IgD-negative memory B cell (primary cell): ENCODE measurements around the gene ZNF598. TPM values are rescaled to one million over a fixed set of nuclear protein-coding genes. Genes with fewer than 3 reads are reported as not detected.

Experiments
- H3K27ac Mint-ChIP-seq, 3 donors: one replicate each; pipeline ENCODE4 v1.8.0; 2020 to 2022; ENCODE audit warnings: mild to moderate bottlenecking in 3 of 3, mixed read lengths in 3 of 3, moderate library complexity in 1 of 3
- H3K27me3 Mint-ChIP-seq: one replicate; pipeline ENCODE4 v1.8.0; 2021; ENCODE audit warnings: mixed read lengths
- H3K36me3 Mint-ChIP-seq: one replicate; pipeline ENCODE4 v1.8.0; 2020; ENCODE audit warnings: mild to moderate bottlenecking, mixed read lengths
- H3K4me1 Mint-ChIP-seq, 3 donors: one replicate each; pipeline ENCODE4 v1.8.0; 2020 to 2022; ENCODE audit warnings: mixed read lengths in 3 of 3, mild to moderate bottlenecking in 1 of 3
- H3K4me3 Mint-ChIP-seq, 4 donors: one replicate each; pipeline ENCODE4 v1.8.0; 2020 to 2022; ENCODE audit warnings: mild to moderate bottlenecking in 4 of 4, mixed read lengths in 4 of 4, moderate library complexity in 3 of 4
- H3K9me3 Mint-ChIP-seq, 3 donors: one replicate each; pipeline ENCODE4 v1.8.0; 2020 to 2021; ENCODE audit warnings: mixed read lengths in 3 of 3, mild to moderate bottlenecking in 1 of 3
- polyA plus RNA-seq: library from polyadenylated mRNA; unstranded; fragments of 300-500 nt; fragmentation: Illumina TruSeq; gene quantifications from one replicate; pipeline ENCODE4 v1.2.3, GENCODE V29; 2021

ZNF598 gene
- polyA plus RNA-seq, 1 donor from 2014 or later: 11.0 TPM

DNA sequence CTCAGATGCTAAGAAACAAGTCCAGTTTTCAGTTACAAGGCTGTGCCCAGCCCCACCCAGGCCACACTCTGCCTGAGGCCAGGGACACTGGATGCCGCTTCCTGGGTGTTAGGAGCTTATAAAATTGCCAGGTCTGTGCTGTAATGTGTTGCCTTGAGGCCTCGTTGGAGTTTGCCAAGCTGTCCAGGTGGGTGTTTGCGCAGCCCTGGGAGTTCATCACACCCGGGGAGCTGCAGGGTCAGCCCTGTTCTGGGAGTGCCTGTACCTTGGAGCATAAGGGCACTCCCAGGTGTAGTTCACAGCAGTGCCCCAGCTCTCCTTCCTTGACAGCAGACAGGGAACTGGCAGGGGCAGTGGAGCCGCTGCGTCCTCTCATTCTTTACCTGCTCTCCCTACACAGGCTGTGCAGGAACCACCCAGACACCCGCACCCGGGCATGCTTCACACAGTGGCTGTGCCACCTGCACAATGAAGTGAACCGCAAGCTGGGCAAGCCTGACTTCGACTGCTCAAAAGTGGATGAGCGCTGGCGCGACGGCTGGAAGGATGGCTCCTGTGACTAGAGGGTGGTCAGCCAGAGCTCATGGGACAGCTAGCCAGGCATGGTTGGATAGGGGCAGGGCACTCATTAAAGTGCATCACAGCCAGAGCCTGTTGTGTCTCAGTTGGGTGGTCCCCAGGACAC is 24.0 kb downstream of the ZNF598 start:
- H3K4me3 Mint-ChIP-seq: peak overlapping the region; percentile 58 to 79 (median 72)
- H3K9me3 Mint-ChIP-seq: no peaks in the 10 kb centered on the region
- H3K36me3 Mint-ChIP-seq: no peaks in the 10 kb centered on the region
- peak overlapping the region in 2 of 3 donors; percentile 45 to 78 for H3K27ac Mint-ChIP-seq
- H3K27me3 Mint-ChIP-seq: peaks cover 14% of the 10 kb centered on the region
- H3K4me1 Mint-ChIP-seq: peaks cover 0 to 8% (median 5%) of the 10 kb centered on the region in 3 donors

DNA sequence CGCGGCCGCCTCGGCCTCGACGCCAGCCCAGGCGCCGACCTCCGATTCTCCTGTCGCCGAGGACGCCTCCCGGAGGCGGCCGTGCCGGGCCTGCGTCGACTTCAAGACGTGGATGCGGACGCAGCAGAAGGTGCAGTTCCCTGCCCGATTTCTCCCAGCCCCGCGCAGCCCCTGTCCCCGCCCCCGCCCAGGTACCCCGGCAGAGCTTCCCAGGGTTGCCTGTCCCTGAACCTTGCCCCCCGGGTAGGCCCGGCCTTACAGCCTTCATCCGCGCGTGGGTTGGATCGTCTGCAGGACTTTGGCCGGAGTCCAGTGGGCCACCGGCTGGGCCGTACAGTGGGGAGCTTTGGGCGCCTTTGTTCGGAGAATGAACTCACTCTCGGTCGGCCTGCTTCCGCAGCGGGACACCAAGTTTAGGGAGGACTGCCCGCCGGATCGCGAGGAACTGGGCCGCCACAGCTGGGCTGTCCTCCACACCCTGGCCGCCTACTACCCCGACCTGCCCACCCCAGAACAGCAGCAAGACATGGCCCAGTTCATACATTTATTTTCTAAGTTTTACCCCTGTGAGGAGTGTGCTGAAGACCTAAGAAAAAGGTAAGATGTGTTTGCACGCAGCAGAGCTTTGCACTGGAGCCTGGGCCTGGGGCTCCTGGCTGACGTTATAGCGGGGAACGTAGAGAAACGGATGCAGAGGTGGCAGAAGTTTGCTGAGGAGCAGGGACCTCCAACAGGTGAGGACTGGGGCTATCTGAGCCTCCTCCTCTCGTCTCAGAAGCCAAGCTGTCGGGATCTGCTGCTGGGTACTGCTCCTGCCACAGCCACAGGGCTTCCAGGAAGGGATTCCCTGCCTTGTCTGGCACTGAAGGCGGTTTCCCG is 25.0 kb downstream of the ZNF598 start:
- H3K9me3 Mint-ChIP-seq: no peaks in the 10 kb centered on the region
- H3K36me3 Mint-ChIP-seq: no peaks in the 10 kb centered on the region
- peak overlapping the region; percentile 71 to 85 (median 77) for H3K4me3 Mint-ChIP-seq
- H3K4me1 Mint-ChIP-seq: peaks cover 0 to 8% (median 5%) of the 10 kb centered on the region in 3 donors
- H3K27me3 Mint-ChIP-seq: peaks cover 20% of the 10 kb centered on the region
- peak overlapping the region; percentile 45 to 81 (median 78) for H3K27ac Mint-ChIP-seq

DNA sequence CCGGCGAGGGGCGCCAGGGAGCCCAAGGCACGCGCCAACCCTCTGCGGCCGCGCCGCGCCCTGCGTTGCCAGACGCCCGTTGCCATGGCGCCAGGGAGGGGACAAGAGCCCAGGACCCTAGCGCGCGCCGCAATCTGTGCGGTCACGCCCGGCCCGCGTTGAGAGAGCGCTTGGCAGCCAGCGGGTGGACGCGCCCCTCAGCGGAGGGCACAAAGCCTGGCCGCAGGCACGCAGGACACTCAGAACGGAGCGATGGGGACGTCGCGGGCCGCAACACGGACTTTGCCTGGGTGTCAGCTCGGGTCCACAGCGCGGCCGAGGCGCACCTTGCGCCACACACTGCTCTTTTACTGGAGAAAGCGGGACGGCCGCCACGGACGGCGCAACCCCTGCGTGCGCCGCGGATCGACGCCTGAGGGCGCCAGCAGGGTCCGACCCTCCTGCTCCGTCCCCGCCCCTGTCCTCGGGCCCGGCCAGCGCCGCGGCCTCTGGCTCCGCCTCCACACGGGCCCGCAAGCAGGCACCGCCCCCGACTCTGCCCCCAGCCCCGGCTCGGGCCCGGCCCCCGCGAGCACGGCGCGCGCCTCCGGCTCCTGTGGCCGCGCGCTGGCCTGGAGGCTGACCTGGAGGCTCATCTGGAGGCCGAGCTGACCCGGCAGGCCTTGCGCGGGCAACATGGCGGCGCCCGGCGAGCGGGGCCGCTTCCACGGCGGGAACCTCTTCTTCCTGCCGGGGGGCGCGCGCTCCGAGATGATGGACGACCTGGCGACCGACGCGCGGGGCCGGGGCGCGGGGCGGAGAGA is 25.9 kb downstream of the ZNF598 start, which contains the start of gene GFER:
GFER (plus strand) TSS at position 650 of the 803 bp plus-strand sequence; CDS start at position 676, 26 bp downstream.
- no peaks in the 10 kb centered on the region for H3K9me3 Mint-ChIP-seq
- peaks cover 20% of the 10 kb centered on the region for H3K27me3 Mint-ChIP-seq
- peaks cover 0 to 5% (median 3%) of the 10 kb centered on the region in 3 donors for H3K4me1 Mint-ChIP-seq
- H3K27ac Mint-ChIP-seq: peak within 1 kb of the TSS; percentile 81 to 87 (median 87)
- peaks cover under 1% of the 10 kb centered on the region for H3K36me3 Mint-ChIP-seq
- peak within 1 kb of the TSS; percentile 71 to 85 (median 77) for H3K4me3 Mint-ChIP-seq

DNA sequence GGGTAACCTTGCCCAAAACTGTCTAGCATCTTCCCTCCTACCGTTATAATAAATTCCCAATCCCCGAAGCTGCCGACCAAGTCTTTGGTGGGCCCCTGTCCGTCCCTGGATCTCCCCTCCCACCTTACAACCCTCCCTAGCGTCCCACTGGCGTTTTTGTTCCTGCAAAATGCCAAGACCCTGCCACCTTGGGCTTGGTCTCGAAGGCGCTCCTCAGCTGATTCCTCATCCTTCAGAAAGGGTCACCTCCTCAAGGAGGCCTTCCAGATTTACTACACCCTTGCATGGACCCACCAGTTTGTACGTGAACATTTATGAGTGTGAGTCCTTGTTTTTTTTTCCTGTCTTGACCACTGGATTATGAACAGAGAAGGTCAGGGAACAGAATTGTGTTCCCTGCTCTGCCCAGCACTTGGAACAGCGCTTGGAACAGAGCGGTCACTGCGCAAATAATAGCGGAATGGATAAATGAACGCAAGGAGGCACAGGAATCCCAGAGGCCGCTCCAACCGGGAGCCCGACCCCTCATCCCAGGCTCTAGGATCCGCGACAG is 26.6 kb downstream of the ZNF598 start:
- peak overlapping the region; percentile 39 to 87 (median 87) for H3K27ac Mint-ChIP-seq

DNA sequence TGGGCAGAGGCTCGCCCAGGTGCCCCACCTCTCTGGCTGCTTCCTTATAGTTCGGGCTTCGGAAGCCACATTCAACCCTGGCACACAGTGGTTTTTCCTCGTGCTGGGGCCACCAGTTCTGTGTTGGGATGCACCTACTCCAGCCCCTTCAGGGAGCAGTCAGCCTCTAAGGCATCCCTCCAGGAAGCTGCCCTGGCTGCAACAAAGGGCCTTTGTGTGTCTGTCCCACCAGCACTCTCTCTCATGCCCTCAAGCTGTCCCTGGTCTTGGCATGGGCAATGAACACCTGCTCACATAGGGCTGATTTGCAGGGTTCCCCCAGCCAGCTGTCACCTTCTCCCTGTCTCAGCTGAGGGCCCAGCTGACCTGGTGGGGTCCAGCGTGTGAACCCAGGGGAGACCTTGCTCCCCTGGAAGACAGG is 27.6 kb downstream of the ZNF598 start:
- H3K27ac Mint-ChIP-seq: peak overlapping the region in 2 of 3 donors; percentile 52 to 87
- peak overlapping the region in 1 of 4 donors; percentile 79 for H3K4me3 Mint-ChIP-seq
- H3K36me3 Mint-ChIP-seq: peaks cover 2% of the 10 kb centered on the region

More for the DNA sequence above, 26.6 kb downstream of the ZNF598 start:
- H3K27me3 Mint-ChIP-seq: peaks cover 20% of the 10 kb centered on the region
- peaks cover 0 to 5% (median 0%) of the 10 kb centered on the region in 3 donors for H3K4me1 Mint-ChIP-seq
- peaks cover 2% of the 10 kb centered on the region for H3K36me3 Mint-ChIP-seq
- H3K9me3 Mint-ChIP-seq: no peaks in the 10 kb centered on the region
- peak overlapping the region; percentile 63 to 85 (median 76) for H3K4me3 Mint-ChIP-seq

DNA sequence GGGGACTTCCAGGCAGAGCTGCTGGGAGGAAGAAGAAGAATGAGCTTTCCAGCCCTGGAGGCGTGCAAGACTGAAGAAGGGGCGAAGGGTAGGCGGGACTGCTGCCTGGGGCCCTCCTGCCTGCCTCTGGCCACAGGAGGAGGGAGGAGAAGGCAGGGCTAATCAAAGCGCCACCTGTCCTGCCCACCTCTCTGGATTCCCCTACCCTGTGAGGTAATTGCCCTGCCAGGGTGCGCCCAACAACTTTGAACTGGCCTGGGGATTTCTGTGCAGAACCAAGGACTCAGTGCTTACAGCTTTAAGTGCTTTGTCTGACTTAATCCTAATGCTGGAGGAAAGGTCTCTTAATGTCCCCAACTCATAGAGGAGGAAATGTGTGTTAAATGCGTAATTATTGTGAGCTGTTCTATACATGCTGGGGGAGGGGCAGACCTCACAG is 28.2 kb downstream of the ZNF598 start, which contains the start of gene NOXO1:
NOXO1 (minus strand) TSS at position 72 of the 439 bp plus-strand sequence. CDS start 290 bp downstream, outside the sequence.
- Mint-ChIP-seq H3K9me3 (no peaks in the 10 kb centered on the region), H3K4me3 (peak within 1 kb of the TSS in 3 of 4 donors; percentile 5 to 79 (median 30)), H3K27ac (peak within 1 kb of the TSS; percentile 52 to 87 (median 59)), H3K27me3 (peaks cover 20% of the 10 kb centered on the region), H3K36me3 (peaks cover 2% of the 10 kb centered on the region), H3K4me1 (peaks cover 0 to 5% (median 0%) of the 10 kb centered on the region in 3 donors)

More for the DNA sequence above, 27.6 kb downstream of the ZNF598 start:
- Mint-ChIP-seq H3K9me3 (no peaks in the 10 kb centered on the region), H3K27me3 (peaks cover 20% of the 10 kb centered on the region), H3K4me1 (peaks cover 0 to 5% (median 0%) of the 10 kb centered on the region in 3 donors)

DNA sequence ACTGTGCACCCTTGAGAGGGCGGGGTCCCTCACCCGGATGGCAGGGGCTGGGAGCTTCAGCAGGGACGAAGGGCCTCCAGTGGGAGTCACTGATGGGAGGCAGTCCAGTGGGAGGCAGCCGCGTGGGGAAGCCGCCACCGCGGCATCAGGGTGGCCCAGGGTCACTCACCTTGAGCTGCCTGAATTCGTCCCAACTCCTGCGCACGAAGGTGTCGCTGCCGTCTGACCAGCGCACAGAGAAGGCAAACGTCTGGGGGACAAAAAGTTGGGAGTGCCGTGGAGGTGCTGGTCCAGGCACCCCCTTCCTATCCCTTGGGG is 28.9 kb downstream of the ZNF598 start:
- H3K27me3 Mint-ChIP-seq: peaks cover 20% of the 10 kb centered on the region
- peak overlapping the region in 2 of 3 donors; percentile 46 to 78 for H3K27ac Mint-ChIP-seq
- peaks cover 2% of the 10 kb centered on the region for H3K36me3 Mint-ChIP-seq
- H3K4me1 Mint-ChIP-seq: peaks cover 0 to 5% (median 0%) of the 10 kb centered on the region in 3 donors
- H3K9me3 Mint-ChIP-seq: no peaks in the 10 kb centered on the region
- H3K4me3 Mint-ChIP-seq: peak overlapping the region in 2 of 4 donors; percentile 5 to 79

- Mint-ChIP-seq H3K4me3 (peak overlapping the region in 2 of 4 donors; percentile 5 to 79), H3K36me3 (peaks cover 2% of the 10 kb centered on the region), H3K27ac (peak overlapping the region in 2 of 3 donors; percentile 59 to 78), H3K9me3 (no peaks in the 10 kb centered on the region), H3K4me1 (peaks cover 0 to 5% (median 0%) of the 10 kb centered on the region in 3 donors), H3K27me3 (peaks cover 20% of the 10 kb centered on the region)
Observed at GRCh38 chr16:1980030-1980769, 29.4 kb downstream of the ZNF598 start.

DNA sequence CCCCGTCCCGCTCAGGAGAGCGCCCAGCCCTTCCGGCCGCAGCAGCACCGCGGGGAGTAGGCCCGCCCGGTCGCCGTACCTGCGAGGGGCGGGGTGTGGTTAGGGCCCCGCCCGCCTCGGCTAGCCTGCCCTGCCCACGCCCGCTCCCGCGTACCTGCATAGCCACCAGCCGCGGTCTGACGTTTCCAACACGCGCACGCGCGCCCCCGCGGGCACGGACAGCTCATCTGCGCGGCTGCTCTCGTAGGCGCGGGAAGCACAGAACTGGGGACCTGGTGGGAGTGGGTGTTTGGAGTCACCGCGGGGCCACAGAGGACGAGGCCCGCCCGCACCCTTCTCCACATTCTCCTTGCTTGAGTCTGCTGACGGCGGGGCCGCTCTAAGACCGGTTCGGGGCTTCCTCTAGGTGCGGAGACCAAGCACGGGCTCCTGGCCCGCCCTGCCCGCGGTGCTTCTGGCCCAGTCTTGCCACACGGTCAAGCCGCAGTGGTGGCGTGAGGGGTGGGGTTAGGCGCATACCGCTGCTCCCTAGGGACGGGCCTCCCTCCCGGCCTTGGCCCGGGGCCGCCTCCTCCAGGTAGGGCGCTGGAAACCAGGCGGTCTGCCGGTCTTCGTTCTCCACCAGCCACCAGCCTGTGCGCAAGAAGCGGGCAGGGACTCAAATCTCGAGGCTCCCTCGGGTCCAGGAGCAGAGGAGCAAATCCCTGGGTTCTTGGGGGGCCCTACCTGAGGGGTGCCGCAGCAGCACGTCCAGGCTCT is 30.2 kb downstream of the ZNF598 start:
- Mint-ChIP-seq H3K9me3 (no peaks in the 10 kb centered on the region), H3K27ac (peak overlapping the region in 1 of 3 donors; percentile 78), H3K4me1 (peaks cover 0 to 2% (median 0%) of the 10 kb centered on the region in 3 donors), H3K36me3 (peaks cover 2% of the 10 kb centered on the region), H3K27me3 (peaks cover 20% of the 10 kb centered on the region), H3K4me3 (peak overlapping the region in 1 of 4 donors; percentile 41)

GRCh38 chr16:1978476-1979120 is 31.0 kb downstream of the ZNF598 start:
- H3K4me3 Mint-ChIP-seq: peak overlapping the region in 1 of 4 donors; percentile 71
- peaks cover 0 to 2% (median 0%) of the 10 kb centered on the region in 3 donors for H3K4me1 Mint-ChIP-seq
- H3K36me3 Mint-ChIP-seq: peaks cover 2% of the 10 kb centered on the region
- H3K27ac Mint-ChIP-seq: no peak overlapping the region
- H3K9me3 Mint-ChIP-seq: no peaks in the 10 kb centered on the region
- peaks cover 20% of the 10 kb centered on the region for H3K27me3 Mint-ChIP-seq

DNA sequence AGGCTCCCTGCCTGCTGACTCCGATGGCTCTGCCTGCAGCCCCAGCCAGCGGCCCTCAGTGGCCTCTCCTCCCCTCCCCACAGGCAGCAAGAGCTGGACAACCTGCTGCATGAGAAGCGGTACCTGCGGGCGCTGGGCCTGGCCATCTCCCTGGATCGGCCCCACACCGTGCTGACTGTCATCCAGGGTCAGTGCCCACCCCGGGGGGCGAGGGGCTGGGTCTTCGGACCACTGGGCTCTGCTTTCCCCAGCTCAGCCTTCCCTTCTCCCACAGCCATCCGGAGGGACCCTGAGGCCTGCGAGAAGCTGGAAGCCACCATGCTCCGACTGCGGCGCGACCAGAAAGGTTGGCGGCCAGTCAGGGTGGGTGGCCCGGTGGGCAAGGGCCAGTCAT is 31.7 kb downstream of the ZNF598 start:
- Mint-ChIP-seq H3K4me1 (peaks cover 0 to 1% (median under 1%) of the 10 kb centered on the region in 3 donors), H3K36me3 (peaks cover 2% of the 10 kb centered on the region), H3K9me3 (no peaks in the 10 kb centered on the region), H3K27ac (no peak overlapping the region), H3K27me3 (peaks cover 18% of the 10 kb centered on the region), H3K4me3 (no peak overlapping the region)
